Skeletal muscle cell (primary cell): ENCODE results near the gene PPIF.
"Not testable (repeated sequence)": the region's sequence is repeated elsewhere in the genome, so short reads cannot be mapped to it uniquely, and the experiment has no call there.

Experiments
- DNase-seq: peaks from one replicate; pipeline ENCODE4 v3.0.0-alpha.2; 2010; ENCODE audit warnings: low read depth
- H3K4me3 ChIP-seq: 2 replicates; pipeline ENCODE4 v1.5.1; 2011; ENCODE audit warnings: low read depth, mild to moderate bottlenecking, control low read depth, low read length, moderate library complexity

The PPIF gene

GRCh38 chr10:79328147-79328701 is 19.0 kb upstream of the PPIF start:
- no peak for DNase-seq
- no peak overlapping the region for H3K4me3 ChIP-seq

- no peak overlapping the region for H3K4me3 ChIP-seq
- DNase-seq: no peak
Measured at GRCh38 chr10:79328737-79329504, 18.3 kb upstream of the PPIF start.

- no peak overlapping the region for H3K4me3 ChIP-seq
- DNase-seq: no peak
Measured at GRCh38 chr10:79329529-79329928, 17.7 kb upstream of the PPIF start.

GRCh38 chr10:79331226-79331625 is 16.0 kb upstream of the PPIF start:
- DNase-seq: no peak
- H3K4me3 ChIP-seq: no peak overlapping the region

GRCh38 chr10:79331709-79332108 is 15.6 kb upstream of the PPIF start:
- no peak overlapping the region for H3K4me3 ChIP-seq
- DNase-seq: peak; percentile 72

- not testable (repeated sequence) for DNase-seq
Measured at GRCh38 chr10:79332610-79333315, 14.5 kb upstream of the PPIF start.

GRCh38 chr10:79333513-79333912 is 13.8 kb upstream of the PPIF start:
- H3K4me3 ChIP-seq: no peak overlapping the region
- DNase-seq: no peak

More at GRCh38 chr10:79332610-79333315, 14.5 kb upstream of the PPIF start:
- H3K4me3 ChIP-seq: not testable (repeated sequence)

- no peak for DNase-seq
- H3K4me3 ChIP-seq: no peak overlapping the region
Measured at GRCh38 chr10:79334573-79334972, 12.7 kb upstream of the PPIF start.

- H3K4me3 ChIP-seq: no peak overlapping the region
- DNase-seq: no peak
Measured at GRCh38 chr10:79335094-79335469, 12.2 kb upstream of the PPIF start.

GRCh38 chr10:79335470-79336235 is 11.6 kb upstream of the PPIF start:
- no peak for DNase-seq
- no peak overlapping the region for H3K4me3 ChIP-seq

- no peak overlapping the region for H3K4me3 ChIP-seq
Measured at GRCh38 chr10:79336276-79336675, 11.0 kb upstream of the PPIF start.

GRCh38 chr10:79336739-79337138 is 10.5 kb upstream of the PPIF start:
- no peak for DNase-seq
- H3K4me3 ChIP-seq: no peak overlapping the region

More at GRCh38 chr10:79336276-79336675, 11.0 kb upstream of the PPIF start:
- no peak for DNase-seq

- not testable (repeated sequence) for H3K4me3 ChIP-seq, DNase-seq
Measured at GRCh38 chr10:79337783-79338469, 9.3 kb upstream of the PPIF start.

- no peak for DNase-seq
- H3K4me3 ChIP-seq: no peak overlapping the region
Measured at GRCh38 chr10:79339266-79339665, 8.0 kb upstream of the PPIF start.

GRCh38 chr10:79340646-79341244 is 6.5 kb upstream of the PPIF start:
- H3K4me3 ChIP-seq: no peak overlapping the region
- no peak for DNase-seq

- H3K4me3 ChIP-seq: no peak overlapping the region
- DNase-seq: no peak
Measured at GRCh38 chr10:79342295-79342761, 4.9 kb upstream of the PPIF start.

- no peak for DNase-seq
- no peak overlapping the region for H3K4me3 ChIP-seq
Measured at GRCh38 chr10:79342811-79343561, 4.3 kb upstream of the PPIF start.

- DNase-seq: no peak
Measured at GRCh38 chr10:79344502-79345195, 2.6 kb upstream of the PPIF start.

More at GRCh38 chr10:79344502-79345195, 2.6 kb upstream of the PPIF start:
- no peak overlapping the region for H3K4me3 ChIP-seq
